H9 (cell line): ENCODE data around the gene HEBP2. TPM values are rescaled to one million over a fixed set of nuclear protein-coding genes. Genes with fewer than 3 reads are reported as not detected.

ENCODE experiments used
- DNase-seq: peaks from one replicate; pipeline ENCODE4 v3.0.0-alpha.2; 2017
- H2AFZ ChIP-seq: one replicate; pipeline ENCODE4 v1.6.1; 2013; ENCODE audit warnings: mild to moderate bottlenecking, low read length, control low read depth, moderate library complexity
- H2AK5ac ChIP-seq: 2 replicates; pipeline ENCODE4 v1.6.1; 2013; ENCODE audit warnings: low read length, control low read depth, mixed read lengths; ENCODE audit not compliant: insufficient read length
- H2BK120ac ChIP-seq: one replicate; pipeline ENCODE4 v1.6.1; 2013; ENCODE audit warnings: low read depth, mild to moderate bottlenecking, low read length, control low read depth, inconsistent platforms; ENCODE audit not compliant: poor library complexity, severe bottlenecking
- H2BK12ac ChIP-seq: 2 replicates; pipeline ENCODE4 v1.6.1; 2013; ENCODE audit warnings: low read length, control low read depth, mixed read lengths, low read depth; ENCODE audit not compliant: insufficient read length
- H2BK15ac ChIP-seq: 2 replicates; pipeline ENCODE4 v1.6.1; 2013; ENCODE audit warnings: low read depth, low read length, control low read depth
- H2BK20ac ChIP-seq: one replicate; pipeline ENCODE4 v1.6.1; 2013; ENCODE audit warnings: low read depth, mild to moderate bottlenecking, low read length, control low read depth, inconsistent platforms; ENCODE audit not compliant: poor library complexity, severe bottlenecking
- H2BK5ac ChIP-seq: 2 replicates; pipeline ENCODE4 v1.6.1; 2013; ENCODE audit warnings: low read length, control low read depth, mixed read lengths; ENCODE audit not compliant: insufficient read length
- H3K14ac ChIP-seq: 2 replicates; pipeline ENCODE4 v1.6.1; 2013; ENCODE audit warnings: low read length, control low read depth; ENCODE audit not compliant: insufficient read depth
- H3K18ac ChIP-seq: 2 replicates; pipeline ENCODE4 v1.6.1; 2013; ENCODE audit warnings: low read depth, mild to moderate bottlenecking, mixed read lengths, low read length, control low read depth; ENCODE audit not compliant: insufficient read length
- H3K23ac ChIP-seq: 2 replicates; pipeline ENCODE4 v1.6.1; 2013; ENCODE audit warnings: low read length, control low read depth, mixed read lengths, low read depth; ENCODE audit not compliant: insufficient read length
- H3K23me2 ChIP-seq: 2 replicates; pipeline ENCODE4 v1.6.1; 2013; ENCODE audit warnings: low read depth, mild to moderate bottlenecking, mixed read lengths, low read length, control low read depth; ENCODE audit not compliant: insufficient read length, poor library complexity, severe bottlenecking
- H3K27ac ChIP-seq: 2 replicates; pipeline ENCODE4 v1.5.1; 2013; ENCODE audit warnings: low read length, control low read depth, mixed read lengths, low read depth; ENCODE audit not compliant: insufficient read length
- H3K27me3 ChIP-seq: 2 replicates; pipeline ENCODE4 v1.6.1; 2013; ENCODE audit warnings: low read length, control low read depth, inconsistent platforms; ENCODE audit not compliant: insufficient read depth
- H3K4ac ChIP-seq: 2 replicates; pipeline ENCODE4 v1.6.1; 2013; ENCODE audit warnings: low read depth, mild to moderate bottlenecking, control low read depth, inconsistent platforms, low read length, moderate library complexity
- H3K4me1 ChIP-seq: 2 replicates; pipeline ENCODE4 v1.6.1; 2013; ENCODE audit warnings: low read length, control low read depth, inconsistent platforms; ENCODE audit not compliant: insufficient read depth
- H3K4me2 ChIP-seq: 2 replicates; pipeline ENCODE4 v1.6.1; 2013; ENCODE audit warnings: low read length, control low read depth, mixed read lengths; ENCODE audit not compliant: insufficient read length, insufficient read depth
- H3K56ac ChIP-seq: 2 replicates; pipeline ENCODE4 v1.6.1; 2013; ENCODE audit warnings: low read depth, mild to moderate bottlenecking, mixed read lengths, low read length, control low read depth; ENCODE audit not compliant: insufficient read length
- H3K79me1 ChIP-seq: 2 replicates; pipeline ENCODE4 v1.6.1; 2013; ENCODE audit warnings: low read depth, mild to moderate bottlenecking, moderate library complexity, low read length, control low read depth, inconsistent platforms; ENCODE audit not compliant: insufficient read depth, poor library complexity, severe bottlenecking
- H3K79me2 ChIP-seq: 2 replicates; pipeline ENCODE4 v1.6.1; 2013; ENCODE audit warnings: low read length, control low read depth, inconsistent platforms; ENCODE audit not compliant: insufficient read depth
- H3K9ac ChIP-seq: 2 replicates; pipeline ENCODE4 v1.6.1; 2013; ENCODE audit warnings: low read length, control low read depth, mixed read lengths; ENCODE audit not compliant: insufficient read length; ENCODE audit errors: extremely low read depth
- H3K9me3 ChIP-seq: one replicate; pipeline ENCODE4 v1.6.1; 2013; ENCODE audit warnings: low read depth, low read length, inconsistent platforms; ENCODE audit not compliant: control insufficient read depth
- H3T11ph ChIP-seq: one replicate; pipeline ENCODE4 v1.6.1; 2013; ENCODE audit warnings: mild to moderate bottlenecking, low read length, control low read depth, inconsistent platforms
- H4K20me1 ChIP-seq: one replicate; pipeline ENCODE4 v1.6.1; 2013; ENCODE audit not compliant: control insufficient read depth, insufficient read length, insufficient read depth
- H4K5ac ChIP-seq: 2 replicates; pipeline ENCODE4 v1.6.1; 2013; ENCODE audit warnings: low read depth, mild to moderate bottlenecking, mixed read lengths, low read length, control low read depth; ENCODE audit not compliant: insufficient read length
- H4K8ac ChIP-seq: replicated peaks from 2 replicates; pipeline ENCODE4 v1.6.1; 2013; ENCODE audit warnings: low read length, control low read depth, mixed read lengths, low read depth; ENCODE audit not compliant: insufficient read length
- H4K91ac ChIP-seq: 2 replicates; pipeline ENCODE4 v1.6.1; 2013; ENCODE audit warnings: low read depth, mild to moderate bottlenecking, moderate library complexity, mixed read lengths, low read length, control low read depth; ENCODE audit not compliant: insufficient read length
- H3K27ac Mint-ChIP-seq, 3 experiments: 2 replicates in 2 of 3; 3 replicates in 1 of 3; pipeline ENCODE4 v1.8.0; 2020 to 2021; ENCODE audit warnings: mixed read lengths in 3 of 3, mild to moderate bottlenecking in 1 of 3, moderate library complexity in 1 of 3
- H3K27me3 Mint-ChIP-seq: 2 replicates; pipeline ENCODE4 v1.8.0; 2021; ENCODE audit warnings: low read depth, mild to moderate bottlenecking, moderate library complexity, mixed read lengths
- H3K36me3 Mint-ChIP-seq, 3 experiments: 2 replicates in 2 of 3; 3 replicates in 1 of 3; pipeline ENCODE4 v1.8.0; 2020 to 2021; ENCODE audit warnings: low read depth in 3 of 3, mixed read lengths in 3 of 3; ENCODE audit not compliant: insufficient read depth in 1 of 3
- H3K4me1 Mint-ChIP-seq, 2 experiments: 2 replicates each; pipeline ENCODE4 v1.8.0; 2020; ENCODE audit warnings: mixed read lengths in 2 of 2
- H3K4me3 Mint-ChIP-seq, 2 experiments: 2 replicates in 1 of 2; 3 replicates in 1 of 2; pipeline ENCODE4 v1.8.0; 2020 to 2021; ENCODE audit warnings: mild to moderate bottlenecking in 2 of 2, mixed read lengths in 2 of 2, moderate library complexity in 1 of 2
- H3K9me3 Mint-ChIP-seq, 2 experiments: 2 replicates in 1 of 2; 3 replicates in 1 of 2; pipeline ENCODE4 v1.8.0; 2020; ENCODE audit warnings: mild to moderate bottlenecking in 2 of 2, mixed read lengths in 2 of 2, moderate library complexity in 1 of 2
- WGBS: extraction: QIAGEN DNeasy Blood & Tissue Kit; methylation state at CpG from one replicate; pipeline ENCODE4 v1.1.7; 2013; ENCODE audit warnings: missing lambda C conversion rate, low lambda C conversion rate, mixed read lengths; ENCODE audit not compliant: insufficient read length; ENCODE audit errors: extremely low coverage; 5-methylcytosine and 5-hydroxymethylcytosine counted together
- total RNA-seq: library from RNA; stranded (reverse); gene quantifications from 2 replicates; pipeline ENCODE4 v1.2.1, GENCODE V29; 2021
- TF ChIP-seq, protein P1 (sequence below): fragments of 200-600 bp; sonication (generic); conservative IDR thresholded peaks from 3 replicates; pipeline ENCODE4 v1.8.0; 2021; ENCODE audit warnings: antibody characterized with exemption, mild to moderate bottlenecking

The HEBP2 gene
- total RNA-seq, 1 experiment from 2014 or later: 57.8 TPM

DNA sequence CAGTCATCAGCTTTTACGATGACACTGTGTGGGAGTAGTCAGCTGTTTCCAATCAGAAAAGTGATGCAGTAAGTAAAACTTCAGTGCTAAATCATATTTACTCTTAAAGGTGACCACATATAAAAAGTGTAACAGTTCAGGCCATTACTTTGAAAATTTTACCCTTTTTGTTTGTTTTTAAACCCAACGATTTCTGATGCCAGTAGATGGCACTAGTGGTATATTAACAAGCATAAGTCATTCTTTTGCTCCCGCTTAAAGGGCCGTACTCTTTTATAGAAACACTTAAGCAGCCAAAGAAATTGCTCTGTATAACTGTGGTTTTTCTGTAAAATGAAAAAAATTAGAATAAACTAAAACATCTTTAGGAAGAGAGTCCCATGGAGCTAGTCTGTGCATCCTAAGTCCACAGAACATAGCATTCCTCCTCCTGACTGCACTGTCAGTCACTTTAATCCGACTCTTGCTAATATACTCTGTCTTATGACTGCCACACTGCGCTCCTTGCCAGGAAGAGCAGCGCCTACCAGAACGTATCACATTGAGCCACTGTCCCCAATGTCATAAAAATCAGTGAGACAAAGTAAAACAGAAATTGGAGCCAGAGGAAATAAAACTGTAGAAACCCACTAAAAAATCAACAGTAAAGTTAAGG, 25.0 kb downstream of the HEBP2 start:
- Histone ChIP-seq H3K79me1 (no peaks in the 10 kb centered on the region), H2BK120ac (no peak overlapping the region), H3T11ph (no peak overlapping the region), H2AK5ac (no peak overlapping the region), H3K56ac (no peak overlapping the region), H3K79me2 (no peaks in the 10 kb centered on the region), H3K27ac (no peak overlapping the region), H3K14ac (no peak overlapping the region), H3K4me2 (no peak overlapping the region), H3K4me1 (no peaks in the 10 kb centered on the region), H2BK5ac (no peak overlapping the region), H3K9ac (no peak overlapping the region), H2AFZ (no peak overlapping the region), H3K4ac (no peak overlapping the region), H2BK12ac (no peak overlapping the region), H4K91ac (no peak overlapping the region), H4K5ac (no peak overlapping the region), H3K23me2 (no peaks in the 10 kb centered on the region), H4K20me1 (no peaks in the 10 kb centered on the region), H2BK20ac (no peak overlapping the region), H3K18ac (no peak overlapping the region), H2BK15ac (no peak overlapping the region), H4K8ac (no peak overlapping the region), H3K27me3 (no peaks in the 10 kb centered on the region), H3K23ac (no peak overlapping the region), H3K9me3 (no peaks in the 10 kb centered on the region)
- no peaks in the 10 kb centered on the region for H3K27me3 Mint-ChIP-seq
- no CpG with 5 or more reads among the region's 8 CpGs for WGBS
- DNase-seq: no peak
- H3K4me3 Mint-ChIP-seq: no peak overlapping the region
- no peaks in the 10 kb centered on the region for H3K9me3 Mint-ChIP-seq
- H3K4me1 Mint-ChIP-seq: peaks cover 6 to 10% of the 10 kb centered on the region in 2 experiments; a peak in 3 of 4 replicates
- peak overlapping the region in 1 of 3 experiments; percentile 62; a peak in 3 of 7 replicates for H3K27ac Mint-ChIP-seq
- TF ChIP-seq, protein P1, sequence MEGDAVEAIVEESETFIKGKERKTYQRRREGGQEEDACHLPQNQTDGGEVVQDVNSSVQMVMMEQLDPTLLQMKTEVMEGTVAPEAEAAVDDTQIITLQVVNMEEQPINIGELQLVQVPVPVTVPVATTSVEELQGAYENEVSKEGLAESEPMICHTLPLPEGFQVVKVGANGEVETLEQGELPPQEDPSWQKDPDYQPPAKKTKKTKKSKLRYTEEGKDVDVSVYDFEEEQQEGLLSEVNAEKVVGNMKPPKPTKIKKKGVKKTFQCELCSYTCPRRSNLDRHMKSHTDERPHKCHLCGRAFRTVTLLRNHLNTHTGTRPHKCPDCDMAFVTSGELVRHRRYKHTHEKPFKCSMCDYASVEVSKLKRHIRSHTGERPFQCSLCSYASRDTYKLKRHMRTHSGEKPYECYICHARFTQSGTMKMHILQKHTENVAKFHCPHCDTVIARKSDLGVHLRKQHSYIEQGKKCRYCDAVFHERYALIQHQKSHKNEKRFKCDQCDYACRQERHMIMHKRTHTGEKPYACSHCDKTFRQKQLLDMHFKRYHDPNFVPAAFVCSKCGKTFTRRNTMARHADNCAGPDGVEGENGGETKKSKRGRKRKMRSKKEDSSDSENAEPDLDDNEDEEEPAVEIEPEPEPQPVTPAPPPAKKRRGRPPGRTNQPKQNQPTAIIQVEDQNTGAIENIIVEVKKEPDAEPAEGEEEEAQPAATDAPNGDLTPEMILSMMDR: peak; percentile 76
- H3K36me3 Mint-ChIP-seq: peaks cover 3 to 32% (median 10%) of the 10 kb centered on the region in 3 experiments; a peak in 6 of 7 replicates
